ENCODE results near the gene BRWD1.

GRCh38 chr21:39197448-39198233, 115.8 kb downstream of the BRWD1 start:
- TF ChIP-seq CTCF (optimal IDR thresholded peaks at IDR 0.05 in 1 of 3, IDR thresholded peaks at IDR 0.05 in 1 of 3, conservative IDR thresholded peaks at IDR 0.05 in 1 of 3; ENCODE audit: extremely low read depth in 1 of 3, insufficient read depth in 2 of 3, low read length in 3 of 3) (no peak), EZH2 (IDR thresholded peaks at IDR 0.05; ENCODE audit: low read length) (no peak)

Measured in keratinocyte (primary cell).